ENCODE data around the gene COL15A1. TPM values are rescaled to one million over a fixed set of nuclear protein-coding genes. Genes with fewer than 3 reads are reported as not detected.

COL15A1 gene
- total and polyA plus RNA-seq, 2 of the 13 experiments (the other 11 are each of a cell fraction or from before 2014, with no cell fraction given), result not detected

DNA sequence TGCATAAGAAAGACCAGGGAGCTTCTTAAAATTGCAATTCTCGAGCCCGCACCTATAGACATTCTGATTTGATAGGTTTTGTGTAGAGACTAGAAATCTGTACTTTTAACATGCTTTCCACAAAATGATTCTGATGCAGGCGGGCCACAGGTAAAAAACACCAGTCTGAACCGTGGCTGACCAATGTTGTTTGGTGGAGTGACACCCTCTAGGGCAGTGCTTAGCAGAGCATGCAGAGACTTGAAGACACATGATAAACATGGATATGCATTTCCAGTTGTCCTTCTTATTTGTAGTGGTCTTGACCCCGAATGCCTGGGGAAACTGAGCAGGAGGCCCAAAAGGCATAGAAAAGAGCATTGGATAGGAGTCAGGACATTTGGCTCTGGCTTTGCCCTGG lies 10.5 kb upstream of the COL15A1 start:
- H2AFZ ChIP-seq (ENCODE audit: low read length), result no peak overlapping the region
- FAIRE-seq (no peak), ATAC-seq (no peak), DNase-seq (ENCODE audit: low spot score) (no peak)
- no peak overlapping the region for H3K9ac ChIP-seq (ENCODE audit: insufficient read depth, low read depth, low read length)
- POLR2A ChIA-PET, result no interaction called here
- BruUV-seq (replicated peaks), result no TSS peak
- CTCF ChIA-PET (ENCODE audit: low intra/inter-chr PET ratio, low total read pairs), result no interaction called here
- in situ Hi-C loops (cut with HindIII; ENCODE audit: extremely low pct_ligation_motif_present, low pct_unique_long_range_greater_than_20kb), result no loop called here
- H3K79me2 ChIP-seq (ENCODE audit: insufficient read depth, low read length), result no peaks in the 10 kb centered on the region
- intact Hi-C loops (cut with micrococcal nuclease; ENCODE audit: unreplicated experiment), result no loop called here
- TF ChIP-seq ZNF430 (CRISPR knock-in tag; IDR thresholded peaks at IDR 0.05), result no peak
- TF ChIP-seq ZNF224 (CRISPR knock-in tag; IDR thresholded peaks at IDR 0.05), result no peak
- TF ChIP-seq, protein P1, sequence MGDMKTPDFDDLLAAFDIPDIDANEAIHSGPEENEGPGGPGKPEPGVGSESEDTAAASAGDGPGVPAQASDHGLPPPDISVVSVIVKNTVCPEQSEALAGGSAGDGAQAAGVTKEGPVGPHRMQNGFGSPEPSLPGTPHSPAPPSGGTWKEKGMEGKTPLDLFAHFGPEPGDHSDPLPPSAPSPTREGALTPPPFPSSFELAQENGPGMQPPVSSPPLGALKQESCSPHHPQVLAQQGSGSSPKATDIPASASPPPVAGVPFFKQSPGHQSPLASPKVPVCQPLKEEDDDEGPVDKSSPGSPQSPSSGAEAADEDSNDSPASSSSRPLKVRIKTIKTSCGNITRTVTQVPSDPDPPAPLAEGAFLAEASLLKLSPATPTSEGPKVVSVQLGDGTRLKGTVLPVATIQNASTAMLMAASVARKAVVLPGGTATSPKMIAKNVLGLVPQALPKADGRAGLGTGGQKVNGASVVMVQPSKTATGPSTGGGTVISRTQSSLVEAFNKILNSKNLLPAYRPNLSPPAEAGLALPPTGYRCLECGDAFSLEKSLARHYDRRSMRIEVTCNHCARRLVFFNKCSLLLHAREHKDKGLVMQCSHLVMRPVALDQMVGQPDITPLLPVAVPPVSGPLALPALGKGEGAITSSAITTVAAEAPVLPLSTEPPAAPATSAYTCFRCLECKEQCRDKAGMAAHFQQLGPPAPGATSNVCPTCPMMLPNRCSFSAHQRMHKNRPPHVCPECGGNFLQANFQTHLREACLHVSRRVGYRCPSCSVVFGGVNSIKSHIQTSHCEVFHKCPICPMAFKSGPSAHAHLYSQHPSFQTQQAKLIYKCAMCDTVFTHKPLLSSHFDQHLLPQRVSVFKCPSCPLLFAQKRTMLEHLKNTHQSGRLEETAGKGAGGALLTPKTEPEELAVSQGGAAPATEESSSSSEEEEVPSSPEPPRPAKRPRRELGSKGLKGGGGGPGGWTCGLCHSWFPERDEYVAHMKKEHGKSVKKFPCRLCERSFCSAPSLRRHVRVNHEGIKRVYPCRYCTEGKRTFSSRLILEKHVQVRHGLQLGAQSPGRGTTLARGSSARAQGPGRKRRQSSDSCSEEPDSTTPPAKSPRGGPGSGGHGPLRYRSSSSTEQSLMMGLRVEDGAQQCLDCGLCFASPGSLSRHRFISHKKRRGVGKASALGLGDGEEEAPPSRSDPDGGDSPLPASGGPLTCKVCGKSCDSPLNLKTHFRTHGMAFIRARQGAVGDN (CRISPR knock-in tag; IDR thresholded peaks at IDR 0.05), result no peak
- no peak for TF ChIP-seq MYNN (CRISPR knock-in tag; IDR thresholded peaks at IDR 0.05; ENCODE audit: low read depth)
- TF ChIP-seq RAD21 (CRISPR knock-in tag; IDR thresholded peaks at IDR 0.05), result no peak
- TF ChIP-seq, protein P2, sequence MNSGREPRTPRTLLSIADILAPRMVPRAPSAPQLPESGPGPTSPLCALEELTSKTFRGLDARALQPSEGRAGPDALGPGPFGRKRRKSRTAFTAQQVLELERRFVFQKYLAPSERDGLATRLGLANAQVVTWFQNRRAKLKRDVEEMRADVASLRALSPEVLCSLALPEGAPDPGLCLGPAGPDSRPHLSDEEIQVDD (CRISPR knock-in tag; IDR thresholded peaks at IDR 0.05; ENCODE audit: borderline replicate concordance), result no peak
- TF ChIP-seq ZSCAN20 (CRISPR knock-in tag; IDR thresholded peaks at IDR 0.05; ENCODE audit: borderline replicate concordance), result no peak
- no peak for TF ChIP-seq NR3C1 (CRISPR knock-in tag; IDR thresholded peaks at IDR 0.05)
- no peak for TF ChIP-seq SP1 (IDR thresholded peaks at IDR 0.05)
- no peak for TF ChIP-seq SP1 (CRISPR knock-in tag; IDR thresholded peaks at IDR 0.05)
- TF ChIP-seq ZNF747 (CRISPR knock-in tag; IDR thresholded peaks at IDR 0.05; ENCODE audit: borderline replicate concordance), result no peak
- no peak for TF ChIP-seq ZNF383 (CRISPR knock-in tag; IDR thresholded peaks at IDR 0.05; ENCODE audit: borderline replicate concordance)
- TF ChIP-seq, protein P3, sequence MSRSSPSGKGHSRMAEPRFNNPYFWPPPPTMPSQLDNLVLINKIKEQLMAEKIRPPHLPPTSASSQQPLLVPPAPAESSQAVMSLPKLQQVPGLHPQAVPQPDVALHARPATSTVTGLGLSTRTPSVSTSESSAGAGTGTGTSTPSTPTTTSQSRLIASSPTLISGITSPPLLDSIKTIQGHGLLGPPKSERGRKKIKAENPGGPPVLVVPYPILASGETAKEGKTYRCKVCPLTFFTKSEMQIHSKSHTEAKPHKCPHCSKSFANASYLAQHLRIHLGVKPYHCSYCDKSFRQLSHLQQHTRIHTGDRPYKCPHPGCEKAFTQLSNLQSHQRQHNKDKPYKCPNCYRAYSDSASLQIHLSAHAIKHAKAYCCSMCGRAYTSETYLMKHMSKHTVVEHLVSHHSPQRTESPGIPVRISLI (CRISPR knock-in tag; IDR thresholded peaks at IDR 0.05; ENCODE audit: borderline replicate concordance), result no peak
- H4K20me1 ChIP-seq (ENCODE audit: insufficient read depth, low read length), result no peaks in the 10 kb centered on the region
- no peak overlapping the region for H3K4me2 ChIP-seq (ENCODE audit: low read depth, low read length)
- no peak overlapping the region for H3K4me3 ChIP-seq (replicated peaks in 1 of 3; ENCODE audit: insufficient read depth in 1 of 3, low read depth in 2 of 3, low read length in 3 of 3)
- no peaks in the 10 kb centered on the region for H3K36me3 ChIP-seq (replicated peaks in 1 of 2; ENCODE audit: control insufficient read depth in 1 of 2, insufficient read depth in 2 of 2, low read length in 2 of 2)
- peaks cover 0 to 9% of the 10 kb centered on the region in 2 experiments; a peak in 2 of 5 replicates for H3K27me3 ChIP-seq (ENCODE audit: control insufficient read depth in 1 of 2, insufficient read depth in 2 of 2, low read length in 2 of 2)
- H3K9me3 ChIP-seq (ENCODE audit: low read length), result no peaks in the 10 kb centered on the region
- WGBS (ENCODE audit: low lambda C conversion rate), result 28% methylated on average over 5 of the region's 5 CpGs
- no peaks in the 10 kb centered on the region for H3K4me1 ChIP-seq (ENCODE audit: insufficient read depth, low read length)
- H3K27ac ChIP-seq (ENCODE audit: extremely low read length, insufficient read depth, low read length), result no peak overlapping the region
